Astrocyte of the spinal cord (primary cell): Measurements from ENCODE around the gene SEL1L3.

ENCODE experiments used
- DNase-seq: peaks from one replicate; pipeline ENCODE4 v3.0.0; 2011; ENCODE audit warnings: low read depth, low spot score
- H3K4me3 ChIP-seq: 2 replicates; pipeline ENCODE4 v1.5.1; 2011; ENCODE audit warnings: low read depth, mild to moderate bottlenecking, low read length, moderate library complexity
- in situ Hi-C: cut with HindIII; loops from 2 replicates; pipeline ENCODE4 v1.10.0; 2017; ENCODE audit warnings: low sequenced_read_pairs
- TF ChIP-seq, protein P1 (sequence below): IDR thresholded peaks from 2 replicates; pipeline ENCODE4 v1.5.1; 2012; ENCODE audit warnings: low read depth, mild to moderate bottlenecking, low read length, inconsistent platforms

Gene SEL1L3

DNA sequence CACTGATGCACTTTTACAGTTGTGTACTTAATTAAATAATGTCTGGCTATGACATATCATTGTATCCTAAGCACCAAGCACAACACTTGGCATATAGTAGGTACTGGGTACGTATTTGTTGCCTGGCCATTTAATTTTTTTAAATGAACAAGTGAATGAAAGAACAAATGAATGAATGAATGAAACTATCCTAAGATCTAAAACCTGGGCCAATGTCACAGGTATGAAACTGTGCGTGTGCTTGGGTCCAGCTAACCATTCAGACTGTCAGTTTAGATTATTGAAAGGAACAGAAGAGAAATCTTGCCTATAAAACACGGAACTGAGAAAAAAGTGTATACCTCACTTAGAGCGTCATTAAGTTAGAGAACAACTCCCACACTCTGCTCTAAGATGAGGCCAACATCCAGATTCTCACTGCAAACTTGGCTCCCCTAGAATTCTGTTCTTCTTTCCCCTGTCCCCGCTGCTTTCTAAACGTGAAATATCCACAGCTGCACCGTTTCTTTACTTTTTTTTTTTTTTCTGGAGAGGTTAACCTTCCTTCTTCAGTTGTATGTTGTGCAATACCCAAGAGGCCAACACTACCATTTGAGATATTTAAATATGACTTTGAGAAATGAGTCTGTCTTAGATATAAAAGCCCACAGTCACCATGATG lies 17.3 kb upstream of the SEL1L3 start:
- DNase-seq: no peak
- in situ Hi-C loops: no loop called here
- no peak overlapping the region for H3K4me3 ChIP-seq
- TF ChIP-seq, protein P1, sequence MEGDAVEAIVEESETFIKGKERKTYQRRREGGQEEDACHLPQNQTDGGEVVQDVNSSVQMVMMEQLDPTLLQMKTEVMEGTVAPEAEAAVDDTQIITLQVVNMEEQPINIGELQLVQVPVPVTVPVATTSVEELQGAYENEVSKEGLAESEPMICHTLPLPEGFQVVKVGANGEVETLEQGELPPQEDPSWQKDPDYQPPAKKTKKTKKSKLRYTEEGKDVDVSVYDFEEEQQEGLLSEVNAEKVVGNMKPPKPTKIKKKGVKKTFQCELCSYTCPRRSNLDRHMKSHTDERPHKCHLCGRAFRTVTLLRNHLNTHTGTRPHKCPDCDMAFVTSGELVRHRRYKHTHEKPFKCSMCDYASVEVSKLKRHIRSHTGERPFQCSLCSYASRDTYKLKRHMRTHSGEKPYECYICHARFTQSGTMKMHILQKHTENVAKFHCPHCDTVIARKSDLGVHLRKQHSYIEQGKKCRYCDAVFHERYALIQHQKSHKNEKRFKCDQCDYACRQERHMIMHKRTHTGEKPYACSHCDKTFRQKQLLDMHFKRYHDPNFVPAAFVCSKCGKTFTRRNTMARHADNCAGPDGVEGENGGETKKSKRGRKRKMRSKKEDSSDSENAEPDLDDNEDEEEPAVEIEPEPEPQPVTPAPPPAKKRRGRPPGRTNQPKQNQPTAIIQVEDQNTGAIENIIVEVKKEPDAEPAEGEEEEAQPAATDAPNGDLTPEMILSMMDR: no peak

DNA sequence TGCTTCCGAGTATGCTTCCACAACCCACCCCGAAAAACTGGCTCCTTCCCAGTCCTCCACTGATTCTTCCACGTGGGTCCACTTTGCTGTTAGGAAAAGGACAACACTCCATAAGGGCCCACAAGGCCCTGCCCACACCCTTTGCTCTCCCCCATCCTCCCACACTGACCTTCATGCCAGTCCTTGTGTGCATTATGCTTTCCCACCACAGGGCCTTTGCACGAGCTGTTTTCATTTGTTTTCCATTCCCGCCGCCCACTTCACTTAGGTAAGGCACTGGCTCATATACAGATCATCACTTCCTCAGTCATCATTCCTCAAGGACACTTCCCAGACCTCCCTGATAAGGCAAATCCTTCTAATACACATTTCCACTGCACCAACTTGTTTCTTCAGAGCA lies 16.8 kb upstream of the SEL1L3 start:
- no peak overlapping the region for H3K4me3 ChIP-seq
- in situ Hi-C loops: no loop called here
- no peak for DNase-seq
- TF ChIP-seq, protein P1: no peak

DNA sequence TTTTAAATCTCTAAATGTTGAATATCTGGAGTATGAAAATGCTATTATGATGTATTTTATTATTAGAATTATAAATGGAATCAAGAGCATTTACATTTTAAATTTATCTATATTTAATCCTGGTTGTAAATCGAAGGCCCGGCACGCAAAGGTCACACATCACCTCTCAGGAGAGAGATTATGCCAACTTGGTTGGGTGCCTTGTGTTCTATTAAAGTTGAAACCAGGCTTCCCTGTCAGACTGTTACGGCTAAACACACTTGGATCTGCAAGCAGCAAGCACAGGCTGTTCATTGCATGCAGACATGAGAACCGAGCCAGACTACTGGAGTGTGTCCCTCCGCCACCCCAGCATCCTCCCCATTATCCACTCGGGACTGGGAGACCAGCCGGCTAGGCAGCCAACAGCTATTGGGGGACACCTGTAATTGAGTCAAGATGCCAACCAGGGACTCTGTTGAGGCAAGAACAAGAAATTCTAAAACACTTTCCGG lies 16.4 kb upstream of the SEL1L3 start:
- in situ Hi-C loops: no loop called here
- TF ChIP-seq, protein P1: no peak

DNA sequence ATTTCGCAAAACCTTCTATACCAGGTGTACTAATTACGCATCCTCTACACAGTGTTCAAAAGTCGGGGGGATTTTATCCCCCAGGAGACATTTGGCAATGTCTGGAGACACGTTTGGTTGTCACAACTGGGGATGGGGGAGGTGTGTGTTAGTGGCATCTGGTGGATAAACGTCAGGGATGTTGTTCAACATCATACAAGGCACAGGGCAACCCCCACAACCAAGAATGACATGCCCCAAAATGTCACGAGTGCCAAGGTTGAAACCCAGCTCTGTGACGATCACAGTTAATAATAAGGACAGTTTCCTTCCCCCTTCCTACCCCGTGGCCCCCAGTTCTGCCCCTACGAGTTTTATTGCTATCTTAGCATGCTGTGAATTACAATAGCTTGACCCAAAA lies 15.9 kb upstream of the SEL1L3 start:
- TF ChIP-seq, protein P1: no peak
- no peak for DNase-seq
- H3K4me3 ChIP-seq: no peak overlapping the region
- in situ Hi-C loops: no loop called here

More for the DNA sequence above, 16.4 kb upstream of the SEL1L3 start:
- H3K4me3 ChIP-seq: no peak overlapping the region
- DNase-seq: no peak

DNA sequence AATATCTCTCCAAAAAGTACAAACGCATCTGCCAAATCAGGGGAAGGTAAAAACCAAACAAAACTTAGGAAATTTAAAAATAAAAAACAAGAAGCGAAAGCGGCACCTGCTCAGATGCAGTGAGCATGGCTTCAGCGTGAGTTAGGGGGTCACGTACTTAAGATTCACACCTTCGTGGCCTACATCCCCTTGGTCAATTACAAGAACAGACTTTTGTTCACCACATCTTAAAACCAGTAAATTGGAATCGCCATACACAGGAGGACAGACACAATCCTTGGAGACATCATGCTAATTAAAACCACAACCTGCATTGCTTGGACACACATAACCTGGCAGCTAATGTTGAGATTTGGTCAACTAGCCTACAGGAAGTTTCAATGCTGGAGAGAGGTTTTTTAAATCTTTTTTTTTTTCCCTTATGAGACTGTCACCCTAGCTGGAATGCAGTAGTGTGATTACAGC lies 12.5 kb upstream of the SEL1L3 start:
- H3K4me3 ChIP-seq: no peak overlapping the region
- DNase-seq: no peak
- in situ Hi-C loops: no loop called here
- TF ChIP-seq, protein P1: no peak

DNA sequence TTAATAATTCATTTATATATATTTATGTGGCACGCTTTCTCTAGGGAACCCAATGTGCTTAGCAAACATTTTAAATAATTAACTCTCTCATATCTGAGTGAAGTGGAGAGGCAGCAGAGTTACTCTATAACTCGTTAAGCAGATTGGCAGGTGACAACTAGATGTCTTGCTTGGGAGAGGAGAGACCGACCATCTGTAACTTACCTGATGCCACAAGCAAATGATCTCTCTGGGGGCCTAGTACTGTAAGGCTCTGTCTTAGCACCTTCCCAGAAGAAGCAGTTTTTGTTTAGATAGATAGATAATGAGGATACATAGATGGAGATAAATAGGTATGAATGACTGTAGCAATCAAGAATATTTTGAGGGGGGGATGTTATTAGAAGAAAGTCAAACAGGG lies 11.9 kb upstream of the SEL1L3 start:
- DNase-seq: no peak
- in situ Hi-C loops: no loop called here
- TF ChIP-seq, protein P1: no peak
- no peak overlapping the region for H3K4me3 ChIP-seq
